CMK (cell line): ENCODE data around the gene KRT28.
"Not testable (repeated sequence)": the region's sequence is repeated elsewhere in the genome, so short reads cannot be mapped to it uniquely, and the experiment has no call there.

Experiments used
- DNase-seq: peaks from one replicate; pipeline ENCODE4 v3.0.0-alpha.2; 2010; ENCODE audit warnings: low read depth

Gene KRT28

DNA sequence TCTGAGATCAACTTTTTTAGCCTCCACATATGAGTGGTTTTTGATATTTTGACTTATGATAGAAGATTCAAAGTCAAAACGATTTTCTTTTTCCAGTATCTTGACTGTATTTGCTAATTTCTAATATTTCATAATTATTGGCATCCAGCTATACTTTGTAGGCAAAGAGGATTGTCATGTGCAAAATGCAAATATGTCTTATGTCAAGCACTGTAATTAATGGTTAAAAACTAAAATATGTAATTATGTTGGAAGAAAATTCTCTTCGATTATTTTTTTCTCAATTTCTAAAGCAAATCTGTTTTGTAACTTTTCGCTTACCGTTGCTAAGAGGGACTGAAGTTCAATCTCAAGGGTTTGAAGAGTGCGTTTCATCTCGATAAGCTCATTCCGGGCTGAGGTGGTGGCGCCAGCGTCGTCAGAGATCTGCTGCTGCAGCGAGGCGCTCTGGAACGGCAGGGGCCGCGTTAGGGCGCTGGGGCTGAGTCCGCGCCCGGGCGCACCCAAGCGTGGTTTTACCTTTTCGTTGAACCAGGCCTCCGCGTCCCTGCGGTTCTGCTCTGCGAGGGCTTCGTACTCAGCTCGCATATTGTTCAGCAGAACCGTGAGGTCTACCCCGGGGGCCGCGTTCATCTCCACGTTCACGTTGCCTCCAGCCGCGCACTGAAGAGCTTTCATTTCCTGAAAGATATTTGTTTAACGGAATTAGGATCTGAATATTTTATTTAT, 20.4 kb downstream of the KRT28 start:
- no peak for DNase-seq

- no peak for DNase-seq
Observed at GRCh38 chr17:40778461-40778860, 21.3 kb downstream of the KRT28 start.

DNA sequence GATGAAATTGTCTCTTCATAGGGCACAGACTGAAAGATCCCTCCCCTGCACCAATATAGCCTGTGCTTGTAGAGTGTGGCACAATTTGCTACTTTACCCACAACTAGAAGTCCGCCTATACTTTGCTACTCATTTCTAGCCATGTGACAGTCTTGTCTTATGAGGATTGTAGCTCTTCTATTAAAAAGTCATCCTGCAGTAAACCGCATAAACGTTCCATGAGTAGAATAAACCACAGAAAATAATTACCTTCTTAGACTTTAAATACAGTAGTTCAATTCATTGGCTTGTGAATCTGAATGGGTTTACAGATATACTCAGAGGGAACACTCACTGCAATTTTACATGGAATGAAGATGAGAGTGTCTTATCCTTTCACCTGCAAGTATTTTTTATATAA, 21.8 kb downstream of the KRT28 start:
- DNase-seq, result no peak

DNA sequence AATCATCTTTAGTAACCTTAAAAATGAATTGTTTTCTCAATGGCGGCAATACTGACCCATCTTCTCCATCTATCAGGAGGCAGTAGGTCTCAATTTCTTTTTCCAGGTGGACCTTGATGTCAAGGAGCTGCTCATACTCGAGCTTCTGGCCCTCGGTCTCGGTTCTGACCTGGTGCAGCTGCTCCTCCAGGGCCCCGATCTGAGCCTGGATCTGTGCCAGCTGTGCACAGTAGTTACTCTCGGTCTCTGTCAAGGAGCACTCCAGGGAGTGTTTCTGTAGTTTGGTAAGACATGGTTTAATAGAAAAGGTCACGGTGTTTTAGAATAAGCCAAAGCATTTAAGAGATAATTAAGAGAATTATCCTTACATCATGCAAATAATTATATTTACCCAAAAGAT, 22.3 kb downstream of the KRT28 start:
- no peak for DNase-seq

GRCh38 chr17:40775945-40776344, 23.8 kb downstream of the KRT28 start:
- no peak for DNase-seq

GRCh38 chr17:40772101-40772500, 27.7 kb downstream of the KRT28 start, which contains the start of gene KRT26:
KRT26 (minus strand) TSS chr17:40772201; CDS start chr17:40772113, 88 bp downstream.
- DNase-seq, result no peak

DNA sequence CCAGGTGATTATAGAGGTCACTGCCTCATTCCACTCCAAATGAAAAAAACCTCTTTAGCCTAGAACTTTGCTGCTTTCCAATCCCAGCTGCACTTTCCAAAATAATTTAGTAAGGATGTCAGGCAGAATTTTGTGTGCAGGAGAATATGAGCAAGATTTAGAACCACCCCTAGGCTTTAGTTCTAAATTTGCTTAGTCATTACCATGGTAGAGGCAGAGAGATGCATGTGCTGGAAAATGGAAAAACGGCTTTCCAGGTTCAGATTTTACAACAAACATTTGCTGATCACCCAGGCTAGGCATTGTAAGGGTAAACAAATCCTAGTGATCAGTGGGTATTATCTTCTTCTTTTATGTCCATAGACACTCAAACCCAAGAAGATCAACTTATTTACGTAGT, 34.1 kb downstream of the KRT28 start:
- no peak for DNase-seq

- no peak for DNase-seq
Observed at GRCh38 chr17:40763752-40764151, 36.0 kb downstream of the KRT28 start.

GRCh38 chr17:40760105-40761016, 39.4 kb downstream of the KRT28 start:
- no peak for DNase-seq

DNA sequence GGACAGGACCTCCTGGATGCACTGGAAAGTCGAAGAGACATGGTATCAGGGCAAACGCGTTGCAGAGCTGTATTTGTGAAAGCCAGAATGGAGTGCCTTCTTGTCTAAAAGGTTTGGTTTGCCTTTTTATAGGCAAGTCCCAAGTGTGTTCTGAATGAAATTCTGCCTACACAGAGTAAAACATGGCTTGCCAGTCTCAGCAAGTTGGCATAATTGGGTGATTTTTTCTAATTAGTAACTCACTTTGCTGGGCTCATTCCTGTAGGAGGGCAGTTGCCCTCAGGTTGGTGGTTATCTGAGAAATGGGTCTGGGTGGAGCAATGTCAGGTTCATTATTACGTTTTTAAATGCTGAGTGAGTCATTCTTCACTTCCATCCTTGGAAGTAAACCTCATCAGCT, 44.5 kb downstream of the KRT28 start, which contains the start of gene KRT25:
TSS of gene KRT25 (minus strand) at position 101 of the 400 bp plus-strand sequence. CDS start at position 41, 60 bp downstream.
- DNase-seq, result no peak

GRCh38 chr17:40753804-40754203, 46.0 kb downstream of the KRT28 start:
- no peak for DNase-seq

- DNase-seq, result no peak
Observed at GRCh38 chr17:40751065-40751464, 48.7 kb downstream of the KRT28 start.

DNA sequence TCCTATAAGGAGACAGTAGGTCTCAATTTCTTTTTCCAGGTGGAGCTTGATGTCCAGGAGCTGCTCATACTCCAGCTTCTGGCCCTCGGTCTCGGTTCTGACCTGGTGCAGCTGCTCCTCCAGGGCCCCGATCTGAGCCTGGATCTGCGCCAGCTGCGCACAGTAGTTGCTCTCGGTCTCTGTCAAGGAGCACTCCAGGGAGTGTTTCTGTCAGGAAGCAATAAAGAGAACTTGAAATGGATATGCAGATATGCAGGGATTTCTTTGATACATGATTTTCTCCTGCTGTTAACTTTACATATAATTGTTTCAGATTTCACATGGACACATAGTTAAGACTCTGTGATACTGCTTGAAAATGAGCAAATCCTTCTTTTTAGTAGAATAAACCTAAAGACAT, 49.4 kb downstream of the KRT28 start:
- no peak for DNase-seq

GRCh38 chr17:40748666-40749065, 51.1 kb downstream of the KRT28 start:
- DNase-seq, result not testable (repeated sequence)
